H1 (cell line): ENCODE measurements around the gene SH3PXD2B. TPM values are rescaled to one million over a fixed set of nuclear protein-coding genes. Genes with fewer than 3 reads are reported as not detected.

ENCODE experiments used
- CTCF ChIA-PET: fragments of 300-600 bp; sonication (Branson Sonifier 250); formaldehyde crosslinking; loops from one replicate; lab custom pipeline; 2021; ENCODE audit not compliant: partially characterized antibody; lab: Charles Lee
- POLR2A ChIA-PET: fragments of 300-600 bp; sonication (Branson Sonifier 250); formaldehyde crosslinking; loops from one replicate; lab custom pipeline; 2021; ENCODE audit warnings: inconsistent platforms; ENCODE audit not compliant: partially characterized antibody; lab: Charles Lee
- DNase-seq, 2 experiments: peaks; one replicate each; pipeline versions ENCODE4 v3.0.0 to v3.0.0-alpha.2; 2010 to 2022; ENCODE audit warnings: low spot score in 2 of 2, low read depth in 1 of 2, mixed read lengths in 1 of 2
- FAIRE-seq: peaks from 2 replicates; lab custom pipeline; 2011; peaks lifted over from hg19 to GRCh38; lab: Jason Lieb, UNC
- H2AFZ ChIP-seq: 2 replicates; pipeline ENCODE4 v1.8.1; 2012; ENCODE audit warnings: low read length, inconsistent platforms
- H2AK5ac ChIP-seq: 2 replicates; pipeline ENCODE4 v1.6.1; 2013; ENCODE audit warnings: low read depth, low read length
- H2BK120ac ChIP-seq: replicated peaks from 2 replicates; pipeline ENCODE3; 2013; ENCODE audit warnings: low read depth, low read length, inconsistent platforms
- H2BK12ac ChIP-seq: 2 replicates; pipeline ENCODE4 v1.6.1; 2013; ENCODE audit warnings: low read depth, low read length
- H2BK15ac ChIP-seq: 2 replicates; pipeline ENCODE4 v1.6.1; 2013; ENCODE audit warnings: low read length
- H2BK20ac ChIP-seq: 2 replicates; pipeline ENCODE4 v1.6.1; 2013; ENCODE audit warnings: low read length
- H2BK5ac ChIP-seq: 2 replicates; pipeline ENCODE4 v1.6.1; 2013; ENCODE audit warnings: low read depth, low read length
- H3K14ac ChIP-seq: 2 replicates; pipeline ENCODE4 v1.6.1; 2013; ENCODE audit warnings: inconsistent platforms; ENCODE audit not compliant: insufficient read length
- H3K18ac ChIP-seq: 2 replicates; pipeline ENCODE4 v1.6.1; 2013; ENCODE audit warnings: low read length; ENCODE audit errors: extremely low read depth
- H3K23ac ChIP-seq: 2 replicates; pipeline ENCODE4 v1.6.1; 2013; ENCODE audit warnings: inconsistent platforms; ENCODE audit not compliant: insufficient read length
- H3K23me2 ChIP-seq: 2 replicates; pipeline ENCODE4 v1.6.1; 2013; ENCODE audit warnings: low read depth, low read length
- H3K27ac ChIP-seq: 2 replicates; pipeline ENCODE4 v1.6.1; 2011; ENCODE audit warnings: low read depth, low read length, inconsistent platforms
- H3K27me3 ChIP-seq, 4 experiments: replicated peaks in 1 of 4; 1 replicate in 1 of 4; 2 replicates in 3 of 4; pipeline versions ENCODE4 v1.6.1 to v1.8.1; 2011 to 2013; ENCODE audit warnings: low read length in 3 of 4, mild to moderate bottlenecking in 3 of 4, inconsistent platforms in 2 of 4, mixed read lengths in 2 of 4, moderate library complexity in 1 of 4; ENCODE audit not compliant: control insufficient read depth in 3 of 4, insufficient read depth in 3 of 4; ENCODE audit errors: extremely low read depth in 1 of 4
- H3K36me3 ChIP-seq, 4 experiments: 2 replicates each; pipeline versions ENCODE4 v1.6.1 to v1.8.1; 2011 to 2013; ENCODE audit warnings: mild to moderate bottlenecking in 4 of 4, low read length in 3 of 4, moderate library complexity in 2 of 4, control low read depth in 1 of 4, inconsistent platforms in 1 of 4; ENCODE audit not compliant: insufficient read depth in 4 of 4, control insufficient read depth in 2 of 4
- H3K4ac ChIP-seq: replicated peaks from 2 replicates; pipeline ENCODE3; 2013; ENCODE audit warnings: low read length, low read depth, mixed read lengths, inconsistent platforms; ENCODE audit not compliant: insufficient read length
- H3K4me1 ChIP-seq, 4 experiments: replicated peaks in 1 of 4; 1 replicate in 1 of 4; 2 replicates in 3 of 4; pipeline versions ENCODE4 v1.6.1 to v1.8.1; 2011 to 2013; ENCODE audit warnings: low read length in 3 of 4, inconsistent platforms in 2 of 4, mixed read lengths in 1 of 4; ENCODE audit not compliant: insufficient read depth in 4 of 4, control insufficient read depth in 3 of 4
- H3K4me2 ChIP-seq, 2 experiments: 2 replicates each; pipeline versions ENCODE4 v1.6.1 to v1.8.1; 2011 to 2013; ENCODE audit warnings: low read depth in 2 of 2, low read length in 2 of 2, control low read depth in 1 of 2, inconsistent platforms in 1 of 2, mild to moderate bottlenecking in 1 of 2; ENCODE audit not compliant: insufficient read depth in 1 of 2
- H3K4me3 ChIP-seq, 4 experiments: fragments of 200-600, 300-600 bp in 1 of 4; sonication (generic), shearing (Covaris generic), sonication (Bioruptor Twin) in 1 of 4; 2 replicates each; pipeline versions ENCODE4 v1.5.1 to v1.8.1; 2011 to 2016; ENCODE audit warnings: low read length in 4 of 4, low read depth in 3 of 4, control low read depth in 2 of 4, inconsistent platforms in 2 of 4, mild to moderate bottlenecking in 2 of 4, mixed read lengths in 1 of 4, moderate library complexity in 1 of 4; ENCODE audit not compliant: insufficient read depth in 2 of 4; ENCODE audit errors: extremely low read depth in 1 of 4
- H3K56ac ChIP-seq: replicated peaks from 2 replicates; pipeline ENCODE3; 2013; ENCODE audit warnings: low read depth, mild to moderate bottlenecking, mixed read lengths, low read length, inconsistent platforms; ENCODE audit not compliant: insufficient read length
- H3K79me1 ChIP-seq: 2 replicates; pipeline ENCODE4 v1.6.1; 2013; ENCODE audit warnings: low read depth, low read length, control low read depth
- H3K79me2 ChIP-seq, 2 experiments: 2 replicates each; pipeline versions ENCODE4 v1.6.1 to v1.8.1; 2012 to 2013; ENCODE audit warnings: low read length in 2 of 2, mild to moderate bottlenecking in 2 of 2, inconsistent platforms in 1 of 2; ENCODE audit not compliant: insufficient read depth in 2 of 2, control insufficient read depth in 1 of 2
- H3K9ac ChIP-seq, 4 experiments: replicated peaks in 1 of 4; 1 replicate in 1 of 4; 2 replicates in 3 of 4; pipeline versions ENCODE4 v1.6.1 to v1.8.1; 2011 to 2013; ENCODE audit warnings: low read depth in 3 of 4, low read length in 3 of 4, control low read depth in 2 of 4, mild to moderate bottlenecking in 2 of 4, moderate library complexity in 2 of 4, inconsistent platforms in 1 of 4; ENCODE audit errors: extremely low read depth in 1 of 4
- H3K9me3 ChIP-seq, 2 experiments: 2 replicates each; pipeline versions ENCODE4 v1.6.1 to v1.8.1; 2012 to 2013; ENCODE audit warnings: mild to moderate bottlenecking in 2 of 2, moderate library complexity in 2 of 2, control low read depth in 1 of 2, inconsistent platforms in 1 of 2, low read depth in 1 of 2, low read length in 1 of 2, mixed read lengths in 1 of 2; ENCODE audit not compliant: insufficient read depth in 2 of 2
- H4K20me1 ChIP-seq, 2 experiments: replicated peaks in 1 of 2; 2 replicates each; pipeline versions ENCODE3 to v1.8.1; 2011 to 2013; ENCODE audit warnings: inconsistent platforms in 2 of 2, low read length in 2 of 2, mild to moderate bottlenecking in 1 of 2; ENCODE audit not compliant: insufficient read depth in 2 of 2, control insufficient read depth in 1 of 2
- H4K5ac ChIP-seq: 2 replicates; pipeline ENCODE4 v1.6.1; 2013; ENCODE audit warnings: low read length, low read depth, mixed read lengths, inconsistent platforms; ENCODE audit not compliant: insufficient read length
- H4K8ac ChIP-seq: 2 replicates; pipeline ENCODE4 v1.8.0; 2013; ENCODE audit warnings: mild to moderate bottlenecking, moderate library complexity, low read length, inconsistent platforms; ENCODE audit not compliant: insufficient read depth; ENCODE audit errors: extremely low read depth
- H4K91ac ChIP-seq: replicated peaks from 2 replicates; pipeline ENCODE3; 2013; ENCODE audit warnings: low read length, mixed read lengths, inconsistent platforms; ENCODE audit not compliant: insufficient read length
- CTBP2 ChIP-seq: IDR thresholded peaks from 2 replicates; pipeline ENCODE4 v1.7.0; 2011; ENCODE audit warnings: borderline replicate concordance, mild to moderate bottlenecking, moderate library complexity, mixed read lengths, low read length; ENCODE audit not compliant: insufficient read depth, insufficient read length
- MAFK ChIP-seq: IDR thresholded peaks from 2 replicates; pipeline ENCODE4 v1.6.1; 2012; ENCODE audit warnings: low read depth, mild to moderate bottlenecking, improper control_type of control experiment, low read length
- RAD21 ChIP-seq, 2 experiments: IDR thresholded peaks in 1 of 2; conservative IDR thresholded peaks in 1 of 2; 2 replicates each; pipeline ENCODE4 v1.6.1; 2011; ENCODE audit warnings: low read depth in 2 of 2, low read length in 2 of 2, improper control_type of control experiment in 1 of 2, inconsistent platforms in 1 of 2, mild to moderate bottlenecking in 1 of 2, moderate library complexity in 1 of 2
- RFX5 ChIP-seq: IDR thresholded peaks from 2 replicates; pipeline ENCODE4 v1.6.1; 2011; ENCODE audit warnings: low read depth, low read length, improper control_type of control experiment, borderline replicate concordance
- SAP30 ChIP-seq: fragments of 300-600 bp; sonication (generic); IDR thresholded peaks from 2 replicates; pipeline ENCODE4 v1.7.1; 2012; ENCODE audit warnings: low read length, moderate library complexity, mild to moderate bottlenecking, inconsistent platforms; ENCODE audit not compliant: insufficient read depth, insufficient replicate concordance
- SP2 ChIP-seq: IDR thresholded peaks from 2 replicates; pipeline ENCODE4 v1.6.1; 2012; ENCODE audit warnings: mild to moderate bottlenecking, low read length, inconsistent platforms
- SUZ12 ChIP-seq: fragments of 200-600 bp; sonication (generic); IDR thresholded peaks from 2 replicates; pipeline ENCODE4 v1.6.1; 2012; ENCODE audit warnings: mild to moderate bottlenecking, inconsistent platforms, low read length, moderate library complexity, mixed read lengths
- WGBS, 2 experiments: shearing (Covaris generic) in 1 of 2; methylation state at CpG; one replicate each; pipeline versions ENCODE4 v1.1.6 to v1.1.7; 2013 to 2015; ENCODE audit warnings: low lambda C conversion rate in 2 of 2, mixed read lengths in 2 of 2, inconsistent platforms in 1 of 2, low coverage in 1 of 2, missing lambda C conversion rate in 1 of 2; ENCODE audit not compliant: insufficient replicate concordance in 2 of 2, insufficient coverage in 1 of 2, insufficient read length in 1 of 2; ENCODE audit errors: extremely low coverage in 1 of 2, missing lambda C conversion rate in 1 of 2; 5-methylcytosine and 5-hydroxymethylcytosine counted together
- polyA plus RNA-seq, 7 experiments: library from polyadenylated mRNA; depleted of rRNA in 3 of 7; stranded (reverse) in 5 of 7; unstranded in 2 of 7; fragments of >200 nt in 5 of 7; fragments of 200-250 nt in 2 of 7; gene quantifications; 1 replicate in 5 of 7; 2 replicates in 1 of 7; 4 replicates in 1 of 7; pipeline versions ENCODE4 v1.2.1 to v1.2.3, GENCODE V29; 2011 to 2013; ENCODE audit warnings: missing spikeins in 2 of 7, mixed read lengths in 2 of 7
- total RNA-seq: library from RNA; stranded (reverse); fragmentation: NEBNext Ultra II Directional; extraction: Animal tissue kit (Norgen Biotek cat#: 25700); gene quantifications from 2 replicates; pipeline ENCODE4 v1.2.1, GENCODE V29; 2021
- TF ChIP-seq, protein P1 (sequence below), 3 experiments: IDR thresholded peaks; 1 replicate in 2 of 3; 2 replicates in 1 of 3; pipeline versions ENCODE4 v1.5.1 to v1.6.1; 2011; ENCODE audit warnings: low read length in 3 of 3, mild to moderate bottlenecking in 3 of 3, inconsistent platforms in 2 of 3, low read depth in 1 of 3, moderate library complexity in 1 of 3; ENCODE audit not compliant: insufficient read depth in 1 of 3; ENCODE audit errors: control extremely low read depth in 1 of 3

Gene SH3PXD2B
- total and polyA plus RNA-seq, 2 of the 8 experiments (the other 6 are each of a cell fraction or from before 2014, with no cell fraction given), result 32.9 to 72.9 TPM

GRCh38 chr5:172456076-172456722 is 1.9 kb upstream of the SH3PXD2B start:
- Histone ChIP-seq H4K91ac (no peak overlapping the region), H3K79me2 (peaks cover 0 to 22% of the 10 kb centered on the region in 2 experiments; a peak in 2 of 4 replicates), H2AK5ac (no peak overlapping the region), H3K56ac (no peak overlapping the region), H3K36me3 (peaks cover 0 to 3% (median 0%) of the 10 kb centered on the region in 4 experiments; a peak in 1 of 8 replicates), H3K27me3 (no peaks in the 10 kb centered on the region; a peak in 2 of 7 replicates), H3K14ac (no peak overlapping the region), H3K18ac (peak overlapping the region; percentile 24; the same call in 1 of the 2 replicates), H3K4me3 (no peak overlapping the region), H3K4ac (no peak overlapping the region), H3K9me3 (no peaks in the 10 kb centered on the region), H3K79me1 (peaks cover 5% of the 10 kb centered on the region; the same call in 1 of the 2 replicates), H3K9ac (no peak overlapping the region), H4K20me1 (peaks cover 7% of the 10 kb centered on the region in 2 experiments), H3K23me2 (0 out of 2 replicates have a peak, but pooled peaks cover 2% of the 10 kb centered on the region), H4K5ac (no peak overlapping the region), H2BK15ac (no peak overlapping the region), H2BK120ac (no peak overlapping the region), H2BK12ac (peak overlapping the region; percentile 51; the same call in 1 of the 2 replicates), H4K8ac (no peak overlapping the region), H2BK20ac (0 out of 2 replicates have a peak overlapping the region, but pooled peaks have one; percentile 61), H3K27ac (no peak overlapping the region), H3K23ac (no peak overlapping the region), H2BK5ac (peak overlapping the region; percentile 49; the same call in 1 of the 2 replicates), H3K4me1 (peaks cover 11 to 15% (median 13%) of the 10 kb centered on the region in 4 experiments), H2AFZ (0 out of 2 replicates have a peak overlapping the region, but pooled peaks have one; percentile 10), H3K4me2 (peak overlapping the region in 1 of 2 experiments; percentile 57; a peak in 2 of 4 replicates)
- WGBS, 2 experiments, result 78% methylated on average over 10 of the region's 10 CpGs; no CpG with 5 or more reads in 1 of the 2 experiments
- ChIA-PET POLR2A (interaction anchor here (1.2 kb wide), 1 partner anchor 186 kb away, joined by 3 read pairs; no protein-coding TSS in a partner anchor), CTCF (interaction anchor here (0.9 to 1.2 kb wide), 2 partner anchors 9 to 240 kb away, joined by 3 to 4 read pairs; no protein-coding TSS in a partner anchor)
- no peak for FAIRE-seq
- no peak for DNase-seq
- TF ChIP-seq SAP30 (no peak), CTBP2 (no peak), SP2 (no peak), MAFK (no peak), RFX5 (no peak), SUZ12 (no peak), RAD21 (IDR thresholded peaks at IDR 0.05 in 1 of 2, conservative IDR thresholded peaks at IDR 0.05 in 1 of 2; ENCODE audit: low read depth in 2 of 2, low read length in 2 of 2) (no peak)
- TF ChIP-seq, protein P1, sequence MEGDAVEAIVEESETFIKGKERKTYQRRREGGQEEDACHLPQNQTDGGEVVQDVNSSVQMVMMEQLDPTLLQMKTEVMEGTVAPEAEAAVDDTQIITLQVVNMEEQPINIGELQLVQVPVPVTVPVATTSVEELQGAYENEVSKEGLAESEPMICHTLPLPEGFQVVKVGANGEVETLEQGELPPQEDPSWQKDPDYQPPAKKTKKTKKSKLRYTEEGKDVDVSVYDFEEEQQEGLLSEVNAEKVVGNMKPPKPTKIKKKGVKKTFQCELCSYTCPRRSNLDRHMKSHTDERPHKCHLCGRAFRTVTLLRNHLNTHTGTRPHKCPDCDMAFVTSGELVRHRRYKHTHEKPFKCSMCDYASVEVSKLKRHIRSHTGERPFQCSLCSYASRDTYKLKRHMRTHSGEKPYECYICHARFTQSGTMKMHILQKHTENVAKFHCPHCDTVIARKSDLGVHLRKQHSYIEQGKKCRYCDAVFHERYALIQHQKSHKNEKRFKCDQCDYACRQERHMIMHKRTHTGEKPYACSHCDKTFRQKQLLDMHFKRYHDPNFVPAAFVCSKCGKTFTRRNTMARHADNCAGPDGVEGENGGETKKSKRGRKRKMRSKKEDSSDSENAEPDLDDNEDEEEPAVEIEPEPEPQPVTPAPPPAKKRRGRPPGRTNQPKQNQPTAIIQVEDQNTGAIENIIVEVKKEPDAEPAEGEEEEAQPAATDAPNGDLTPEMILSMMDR (IDR thresholded peaks at IDR 0.05; ENCODE audit: control extremely low read depth in 1 of 3, insufficient read depth in 1 of 3, low read depth in 1 of 3, low read length in 3 of 3), result no peak
